ENCODE measurements around the gene NET1.

The NET1 gene

GRCh38 chr10:5396556-5397300, 15.6 kb upstream of the NET1 start:
- DNase-seq (ENCODE audit: low spot score), result no peak

DNA sequence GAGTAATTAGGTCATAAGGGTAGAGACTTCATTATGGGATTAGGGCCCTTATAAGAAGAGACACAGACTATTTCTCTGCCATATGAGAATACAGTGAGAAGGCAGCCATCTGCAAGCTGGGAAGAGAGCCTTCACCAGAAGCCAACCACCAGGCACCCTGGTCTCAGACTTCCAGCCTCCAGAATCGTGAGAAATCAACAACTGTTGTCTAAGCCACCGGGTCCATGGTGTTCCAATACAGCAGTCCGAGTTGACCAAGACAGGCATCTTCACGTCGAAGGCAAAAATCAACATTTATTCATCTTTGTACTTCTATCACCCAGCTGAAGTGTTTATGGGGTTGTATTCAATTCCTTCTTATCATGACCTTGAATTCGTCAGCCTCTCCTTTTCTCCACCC, 13.0 kb upstream of the NET1 start:
- no peak for DNase-seq (ENCODE audit: low spot score)

DNA sequence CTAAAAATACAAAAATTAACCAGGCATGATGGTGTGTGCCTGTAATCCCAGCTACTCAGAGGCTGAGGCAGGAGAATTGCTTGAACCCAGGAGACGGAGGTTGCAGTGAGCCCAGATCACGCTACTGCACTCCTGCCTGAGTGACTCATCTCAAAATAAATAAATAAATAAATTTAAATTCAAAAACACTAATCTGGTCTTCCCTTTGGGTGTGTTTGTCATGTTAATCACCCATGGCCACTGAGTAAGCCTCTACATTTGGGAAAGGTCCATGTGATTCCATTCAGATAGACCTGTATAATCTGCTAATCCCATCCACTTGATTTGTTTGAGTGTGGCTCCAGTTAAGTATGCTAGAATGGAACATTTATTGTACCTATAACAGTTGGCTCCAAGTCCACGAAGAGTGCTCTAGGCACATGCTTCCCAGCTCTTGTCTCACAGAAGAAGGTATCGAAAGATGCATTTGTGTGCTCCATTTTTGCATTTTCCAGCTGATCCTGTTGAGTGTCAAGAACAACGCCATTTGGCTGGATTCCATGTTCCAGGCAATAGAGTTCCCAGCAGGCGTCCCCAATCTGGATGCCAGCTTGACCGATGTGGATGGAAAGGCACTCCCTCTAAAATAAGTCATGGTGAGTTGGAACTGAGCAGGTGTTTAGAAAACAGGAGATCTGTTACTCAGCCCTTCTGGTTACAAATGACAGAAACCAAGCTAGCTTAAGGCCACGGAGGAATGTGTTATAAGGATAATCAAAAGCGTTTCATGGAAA, 11.7 kb upstream of the NET1 start:
- DNase-seq (ENCODE audit: low spot score), result no peak

DNA sequence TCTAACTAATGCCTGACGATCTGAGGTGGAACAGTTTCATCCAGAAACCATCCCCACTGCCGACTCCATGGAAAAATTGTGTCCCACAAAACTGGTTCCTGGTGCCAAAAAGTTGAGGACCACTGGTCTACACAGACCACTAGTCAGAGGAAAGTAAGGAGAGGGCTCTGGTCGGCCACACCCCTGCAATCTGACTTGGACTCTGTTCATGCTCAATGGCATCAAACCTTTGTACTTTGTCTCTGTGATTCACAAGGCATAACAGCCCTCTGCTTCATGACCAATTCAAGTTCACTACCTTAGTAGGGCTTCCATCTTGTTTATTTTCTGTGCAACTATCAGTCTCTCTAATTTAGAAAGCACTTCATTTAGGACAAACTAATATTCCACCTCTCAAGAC, 9.6 kb upstream of the NET1 start:
- DNase-seq (ENCODE audit: low spot score), result no peak

- DNase-seq (ENCODE audit: low spot score), result no peak
These were observed 7.9 kb upstream of the NET1 start, which contains the start of gene TUBAL3 for GRCh38 chr10:5404208-5405041. TSS of gene TUBAL3 (minus strand) at chr10:5404828. CDS start at chr10:5404792, 36 bp downstream.

DNA sequence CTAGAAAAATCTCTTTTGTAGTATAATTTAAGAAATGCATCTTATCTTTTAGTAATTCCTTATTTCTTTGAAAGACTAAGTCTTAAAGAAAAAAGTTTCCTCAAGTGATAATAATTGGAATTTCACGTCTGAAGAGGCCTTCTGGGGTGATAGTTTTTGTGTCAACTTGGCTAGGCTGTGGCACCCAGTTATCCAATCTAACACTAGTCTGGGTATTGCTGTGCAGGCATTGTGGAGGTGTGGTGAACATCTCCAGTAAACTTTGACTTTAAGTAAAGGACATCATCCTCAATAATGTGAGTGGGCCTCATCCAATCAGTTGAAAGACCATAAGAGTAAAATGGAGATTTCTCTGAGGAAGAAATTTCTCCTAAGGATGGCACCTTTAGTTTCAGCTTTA, 5.4 kb upstream of the NET1 start:
- DNase-seq (ENCODE audit: low spot score), result no peak

- DNase-seq (ENCODE audit: low spot score), result peak; percentile 46
These were observed 1.6 kb upstream of the NET1 start for GRCh38 chr10:5410787-5411186.

- no peak for DNase-seq (ENCODE audit: low spot score)
These were observed 448 bp upstream of the NET1 start for GRCh38 chr10:5411941-5412276.

DNA sequence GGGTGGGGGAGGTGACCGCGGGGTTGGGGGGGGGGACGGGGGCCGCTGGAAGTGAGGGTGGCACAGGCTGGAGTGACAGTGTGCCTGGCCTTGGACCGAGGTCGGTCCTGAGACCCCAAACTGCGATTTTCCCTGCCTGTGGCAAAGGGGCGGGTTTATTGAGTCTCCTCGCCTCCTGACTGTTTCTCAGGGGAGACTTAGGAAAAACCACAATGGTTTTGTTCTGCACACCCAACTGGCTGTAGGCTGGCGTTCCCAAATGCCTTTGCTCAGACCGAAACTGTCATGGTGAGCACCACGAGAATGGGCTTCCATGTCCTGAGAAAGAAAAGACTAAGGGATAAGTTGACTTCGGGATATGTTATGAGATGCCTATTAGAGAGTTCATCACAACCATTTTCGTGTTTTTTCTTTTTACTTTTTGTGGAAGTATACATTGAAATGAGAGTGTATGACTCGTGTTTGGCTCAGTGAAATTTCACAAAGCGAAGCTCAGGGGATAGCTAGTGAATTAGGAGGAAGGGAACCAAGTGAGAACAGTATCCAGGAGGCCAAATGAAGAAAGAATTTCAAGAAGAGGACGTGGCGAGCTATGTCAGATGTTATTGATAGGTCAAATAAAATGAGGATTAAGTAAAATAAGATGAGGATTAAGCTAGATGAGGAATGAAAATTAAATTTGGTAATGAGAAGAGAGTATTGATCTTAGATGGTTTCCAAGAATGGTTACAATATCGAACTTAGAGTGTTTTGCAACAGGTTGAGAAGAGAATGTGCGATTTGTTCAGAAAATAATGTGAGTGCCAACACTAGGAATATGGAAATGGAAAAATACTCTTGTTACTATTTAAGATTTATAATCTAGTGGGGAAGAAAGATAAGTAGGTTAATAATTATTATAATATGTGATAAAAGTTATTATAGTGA, 918 bp downstream of the NET1 start:
- peak; percentile 27 for DNase-seq (ENCODE audit: low spot score)

DNA sequence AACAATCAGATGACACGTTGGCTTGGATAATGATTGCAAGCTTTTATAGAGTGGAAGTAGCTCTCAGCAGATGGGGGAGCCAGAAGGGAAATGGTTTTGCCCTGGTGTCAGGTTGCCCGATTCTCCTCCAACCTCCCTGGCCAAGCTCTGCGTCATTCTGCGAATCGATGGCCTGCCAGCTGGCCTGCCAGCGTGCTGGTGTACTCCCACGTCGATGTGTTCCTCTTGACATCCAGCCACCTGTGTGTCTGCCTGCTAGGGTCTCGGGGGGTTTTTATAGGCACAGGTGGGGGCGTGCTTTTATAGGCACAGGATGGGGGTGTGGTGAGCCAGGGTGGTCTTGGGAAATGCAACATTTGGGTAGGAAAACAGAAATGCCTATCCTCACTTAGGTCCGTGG, 4.6 kb downstream of the NET1 start:
- no peak for DNase-seq (ENCODE audit: low spot score)

- DNase-seq (ENCODE audit: low spot score), result no peak
These were observed 6.2 kb downstream of the NET1 start for GRCh38 chr10:5418584-5418983.

- no peak for DNase-seq (ENCODE audit: low spot score)
These were observed 7.2 kb downstream of the NET1 start for GRCh38 chr10:5419466-5420094.

GRCh38 chr10:5423771-5424170, 11.4 kb downstream of the NET1 start:
- DNase-seq (ENCODE audit: low spot score), result no peak

- DNase-seq (ENCODE audit: low spot score), result no peak
These were observed 12.4 kb downstream of the NET1 start for GRCh38 chr10:5424751-5425150.

DNA sequence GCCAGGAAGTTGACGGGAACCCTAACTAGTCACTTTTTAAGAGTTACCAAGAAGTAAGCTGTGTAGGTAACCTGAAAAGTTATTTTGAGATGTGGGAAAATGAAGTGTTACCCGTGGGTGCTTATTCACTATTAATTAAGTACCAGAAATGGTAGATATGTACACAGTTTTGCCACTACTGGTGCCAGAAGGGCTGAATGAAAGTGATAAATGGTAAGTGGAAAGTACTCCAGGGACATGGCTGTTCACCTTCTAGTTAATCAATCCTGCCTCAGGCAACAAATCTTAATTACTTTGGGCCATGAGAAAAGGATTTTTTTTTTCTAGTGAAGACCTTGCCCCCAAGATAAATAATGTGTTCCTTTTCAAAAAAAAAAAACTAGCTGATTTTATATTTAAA, 15.8 kb downstream of the NET1 start:
- no peak for DNase-seq (ENCODE audit: low spot score)

GRCh38 chr10:5433182-5433581, 20.8 kb downstream of the NET1 start:
- no peak for DNase-seq (ENCODE audit: low spot score)

DNA sequence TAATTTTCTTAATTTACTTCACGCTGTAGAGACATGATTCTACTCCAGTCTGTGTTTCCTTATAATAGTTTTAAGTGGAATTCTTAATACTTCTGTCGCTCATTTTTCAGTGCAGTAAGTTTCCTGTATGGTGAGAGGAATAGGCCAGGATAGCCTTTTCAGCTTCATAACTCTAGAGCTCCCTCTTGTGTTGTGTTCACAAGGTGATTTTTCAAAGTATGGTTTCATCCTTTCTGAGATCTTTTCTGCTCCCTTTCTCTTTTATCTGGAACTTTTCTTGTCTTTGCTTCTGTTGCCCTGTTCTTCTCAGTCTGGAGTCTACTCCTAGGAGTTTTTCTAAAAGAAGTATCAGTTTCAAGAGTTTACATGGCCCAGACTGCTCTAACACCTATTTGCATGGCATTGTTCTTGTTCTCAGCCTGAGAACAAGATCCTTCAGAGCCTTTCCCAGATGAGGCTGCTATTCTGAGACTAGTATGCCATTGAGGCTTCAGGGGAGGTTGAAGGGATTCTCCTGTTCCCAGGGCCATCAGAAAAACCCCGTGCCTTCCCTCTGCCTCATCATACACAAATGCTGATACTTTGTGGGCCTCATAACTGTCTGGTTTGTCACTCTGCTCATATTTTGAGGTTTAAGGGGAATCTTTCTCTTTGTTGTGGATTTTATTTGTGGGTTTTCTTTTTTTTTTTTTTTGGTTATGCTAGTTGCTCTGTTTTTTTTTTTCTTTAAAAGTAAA, 21.8 kb downstream of the NET1 start:
- DNase-seq (ENCODE audit: low spot score), result peak; percentile 71

GRCh38 chr10:5435328-5435727, 23.0 kb downstream of the NET1 start:
- DNase-seq (ENCODE audit: low spot score), result no peak

GRCh38 chr10:5440206-5440605, 27.8 kb downstream of the NET1 start:
- no peak for DNase-seq (ENCODE audit: low spot score)

DNA sequence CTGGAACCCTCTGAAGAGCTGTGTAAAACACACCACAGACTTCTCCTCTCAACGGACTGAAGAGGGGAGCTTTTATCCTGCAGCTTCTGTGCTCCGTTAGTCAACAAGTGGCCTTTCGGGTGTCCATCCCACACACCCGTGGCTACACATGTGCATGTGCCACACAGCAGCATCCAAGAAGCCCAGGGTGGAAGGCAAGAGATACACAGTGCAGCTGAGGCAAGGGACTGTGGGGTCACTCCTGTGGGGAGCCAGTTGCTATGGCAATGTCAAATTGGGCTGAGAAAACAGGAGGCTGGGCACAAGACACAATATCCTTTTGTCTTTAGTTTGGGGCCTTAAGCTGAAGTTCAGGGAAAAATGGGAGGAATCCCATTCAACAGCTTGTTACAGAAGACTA, 28.7 kb downstream of the NET1 start:
- no peak for DNase-seq (ENCODE audit: low spot score)
